Osteoblast (primary cell): Measurements from ENCODE around the gene FOXC1. TPM values are rescaled to one million over a fixed set of nuclear protein-coding genes. Genes with fewer than 3 reads are reported as not detected.

ENCODE experiments used
- DNase-seq: peaks from one replicate; pipeline ENCODE4 v3.0.0; 2011; ENCODE audit warnings: low spot score, mixed read lengths; ENCODE audit not compliant: insufficient read length; ENCODE audit errors: missing footprints
- H2AFZ ChIP-seq: 2 replicates; pipeline ENCODE4 v1.6.0; 2011; ENCODE audit warnings: mild to moderate bottlenecking, low read length
- H3K27ac ChIP-seq: 2 replicates; pipeline ENCODE4 v1.5.1; 2011; ENCODE audit warnings: mild to moderate bottlenecking, low read depth, low read length, moderate library complexity
- H3K27me3 ChIP-seq: 2 replicates; pipeline ENCODE4 v1.6.0; 2012; ENCODE audit warnings: mild to moderate bottlenecking, control low read depth, inconsistent platforms, low read length, moderate library complexity; ENCODE audit not compliant: insufficient read depth
- H3K36me3 ChIP-seq: 2 replicates; pipeline ENCODE4 v1.5.1; 2011; ENCODE audit warnings: mild to moderate bottlenecking, low read length, control low read depth, moderate library complexity; ENCODE audit not compliant: insufficient read depth
- H3K4me1 ChIP-seq: 2 replicates; pipeline ENCODE4 v1.5.1; 2011; ENCODE audit warnings: mild to moderate bottlenecking, low read length, control low read depth, moderate library complexity; ENCODE audit not compliant: insufficient read depth
- H3K4me2 ChIP-seq: 2 replicates; pipeline ENCODE4 v1.6.0; 2011; ENCODE audit warnings: mild to moderate bottlenecking, low read length; ENCODE audit not compliant: insufficient read depth
- H3K4me3 ChIP-seq: fragments of 200-600 bp; sonication (generic); 3 replicates; pipeline ENCODE4 v1.5.1; 2012; ENCODE audit warnings: mild to moderate bottlenecking, low read length, inconsistent platforms; ENCODE audit not compliant: insufficient read depth
- H3K79me2 ChIP-seq: 2 replicates; pipeline ENCODE4 v1.6.0; 2012; ENCODE audit warnings: mild to moderate bottlenecking, low read length, control low read depth, inconsistent platforms; ENCODE audit not compliant: insufficient read depth
- H3K9me3 ChIP-seq: 2 replicates; pipeline ENCODE4 v1.5.1; 2011; ENCODE audit warnings: low read depth, low read length, control low read depth
- H4K20me1 ChIP-seq: 2 replicates; pipeline ENCODE4 v1.6.0; 2012; ENCODE audit warnings: mild to moderate bottlenecking, low read length, control low read depth; ENCODE audit not compliant: insufficient read depth
- CTCF ChIP-seq: IDR thresholded peaks from 2 replicates; pipeline ENCODE4 v1.5.1; 2011; ENCODE audit warnings: mild to moderate bottlenecking, low read depth, low read length, moderate library complexity; ENCODE audit errors: extremely low read depth
- total RNA-seq: library from RNA; depleted of rRNA; stranded (reverse); fragments of >200 nt; gene quantifications from 2 replicates; pipeline ENCODE4 v1.2.3, GENCODE V29; 2012

FOXC1 gene
- total RNA-seq, 1 donor = 39.4 TPM

GRCh38 chr6:1580109-1580508, 29.6 kb upstream of the FOXC1 start:
- Histone ChIP-seq H4K20me1 (no peaks in the 10 kb centered on the region), H3K36me3 (no peaks in the 10 kb centered on the region)
- DNase-seq = peak; percentile 95

GRCh38 chr6:1580585-1580984, 29.1 kb upstream of the FOXC1 start:
- Histone ChIP-seq H3K27me3 (peaks cover 12% of the 10 kb centered on the region), H3K36me3 (no peaks in the 10 kb centered on the region), H3K4me1 (peaks cover 29% of the 10 kb centered on the region), H3K4me2 (no peak overlapping the region), H3K79me2 (no peaks in the 10 kb centered on the region), H3K4me3 (no peak overlapping the region), H2AFZ (no peak overlapping the region), H3K27ac (no peak overlapping the region), H3K9me3 (no peaks in the 10 kb centered on the region), H4K20me1 (no peaks in the 10 kb centered on the region)
- TF ChIP-seq CTCF = no peak
- no peak for DNase-seq

More at GRCh38 chr6:1580109-1580508, 29.6 kb upstream of the FOXC1 start:
- peaks cover 7% of the 10 kb centered on the region for H3K27me3 ChIP-seq
- H3K4me1 ChIP-seq = peaks cover 34% of the 10 kb centered on the region
- no peaks in the 10 kb centered on the region for H3K9me3 ChIP-seq
- H3K4me3 ChIP-seq = no peak overlapping the region
- TF ChIP-seq CTCF = no peak
- no peak overlapping the region for H3K27ac ChIP-seq
- no peak overlapping the region for H2AFZ ChIP-seq
- H3K79me2 ChIP-seq = no peaks in the 10 kb centered on the region
- no peak overlapping the region for H3K4me2 ChIP-seq

- no peaks in the 10 kb centered on the region for H3K9me3 ChIP-seq
- no peak overlapping the region for H3K27ac ChIP-seq
- H3K4me3 ChIP-seq = no peak overlapping the region
- no peak overlapping the region for H2AFZ ChIP-seq
- no peak for TF ChIP-seq CTCF
- no peaks in the 10 kb centered on the region for H3K79me2 ChIP-seq
- H3K36me3 ChIP-seq = no peaks in the 10 kb centered on the region
- H3K4me2 ChIP-seq = no peak overlapping the region
- no peak for DNase-seq
- H3K4me1 ChIP-seq = peaks cover 22% of the 10 kb centered on the region
- no peaks in the 10 kb centered on the region for H4K20me1 ChIP-seq
- H3K27me3 ChIP-seq = peaks cover 14% of the 10 kb centered on the region
Measured at GRCh38 chr6:1581120-1581991, 28.4 kb upstream of the FOXC1 start.

- Histone ChIP-seq H3K79me2 (no peaks in the 10 kb centered on the region), H4K20me1 (no peaks in the 10 kb centered on the region), H3K9me3 (no peaks in the 10 kb centered on the region), H3K27me3 (peaks cover 28% of the 10 kb centered on the region), H3K27ac (no peak overlapping the region), H3K4me3 (no peak overlapping the region), H3K4me2 (no peak overlapping the region), H3K4me1 (peaks cover 7% of the 10 kb centered on the region), H3K36me3 (no peaks in the 10 kb centered on the region), H2AFZ (no peak overlapping the region)
- no peak for DNase-seq
- TF ChIP-seq CTCF = no peak
Measured at GRCh38 chr6:1584146-1584545, 25.6 kb upstream of the FOXC1 start.
